ENCODE measurements around the gene DNAH17. TPM values are rescaled to one million over a fixed set of nuclear protein-coding genes. Genes with fewer than 3 reads are reported as not detected.

The DNAH17 gene
- total RNA-seq, 1 experiment from 2014 or later, result 0.69 TPM

GRCh38 chr17:78444392-78444791, 132.8 kb downstream of the DNAH17 start:
- Histone ChIP-seq H2AFZ (ENCODE audit: low read depth, low read length, poor library complexity, severe bottlenecking) (no peak overlapping the region), H3K4me1 (ENCODE audit: control insufficient read depth in 1 of 2, insufficient read depth in 2 of 2, low read length in 2 of 2) (peaks cover 0 to 8% of the 10 kb centered on the region in 2 experiments; a peak in 2 of 4 replicates), H3K27me3 (ENCODE audit: insufficient read depth, low read length) (no peaks in the 10 kb centered on the region), H3K9ac (ENCODE audit: low read length) (no peak overlapping the region), H4K20me1 (ENCODE audit: insufficient read depth) (no peaks in the 10 kb centered on the region), H3K4me2 (ENCODE audit: low read length) (no peak overlapping the region), H3K79me2 (ENCODE audit: insufficient read depth, low read length) (no peaks in the 10 kb centered on the region), H3K9me3 (ENCODE audit: control insufficient read depth in 1 of 2, insufficient read depth in 1 of 2, low read depth in 1 of 2, low read length in 2 of 2) (peaks cover 0 to 5% of the 10 kb centered on the region in 2 experiments; a peak in 2 of 4 replicates), H3K36me3 (ENCODE audit: control insufficient read depth in 1 of 2, insufficient read depth in 2 of 2, low read length in 2 of 2) (no peaks in the 10 kb centered on the region), H3K9me2 (ENCODE audit: insufficient read depth) (no peaks in the 10 kb centered on the region), H3K4me3 (replicated peaks in 1 of 2; ENCODE audit: low read depth in 1 of 2, low read length in 2 of 2) (no peak overlapping the region), H3K27ac (ENCODE audit: low read depth, low read length) (no peak overlapping the region)
- ChIA-PET POLR2A (no interaction called here), CTCF (interaction anchor here (1.4 to 2.3 kb wide), 2 partner anchors 8 to 22 kb away, joined by 7 to 8 read pairs; no protein-coding TSS in a partner anchor), RAD21 (ENCODE audit: low non-redundant PET in 1 of 2, low total read pairs in 2 of 2, uncharacterized antibody in 2 of 2, unreplicated experiment in 2 of 2) (no interaction called here)
- ATAC-seq (no peak), DNase-seq (ENCODE audit: low read depth, low spot score) (no peak)
- intact Hi-C loops (cut with micrococcal nuclease), result loop anchor here (2.0 kb wide), 1 partner anchor 264 kb away; no protein-coding TSS in a partner anchor
- TF ChIP-seq ZNF274 (IDR thresholded peaks at IDR 0.05; ENCODE audit: low read depth, low read length), result no peak
- TF ChIP-seq YY1 (IDR thresholded peaks at IDR 0.05; ENCODE audit: extremely low read depth, insufficient replicate concordance, low read depth, low read length), result no peak
- TF ChIP-seq ZFX (IDR thresholded peaks at IDR 0.05), result no peak
- TF ChIP-seq, protein P1, sequence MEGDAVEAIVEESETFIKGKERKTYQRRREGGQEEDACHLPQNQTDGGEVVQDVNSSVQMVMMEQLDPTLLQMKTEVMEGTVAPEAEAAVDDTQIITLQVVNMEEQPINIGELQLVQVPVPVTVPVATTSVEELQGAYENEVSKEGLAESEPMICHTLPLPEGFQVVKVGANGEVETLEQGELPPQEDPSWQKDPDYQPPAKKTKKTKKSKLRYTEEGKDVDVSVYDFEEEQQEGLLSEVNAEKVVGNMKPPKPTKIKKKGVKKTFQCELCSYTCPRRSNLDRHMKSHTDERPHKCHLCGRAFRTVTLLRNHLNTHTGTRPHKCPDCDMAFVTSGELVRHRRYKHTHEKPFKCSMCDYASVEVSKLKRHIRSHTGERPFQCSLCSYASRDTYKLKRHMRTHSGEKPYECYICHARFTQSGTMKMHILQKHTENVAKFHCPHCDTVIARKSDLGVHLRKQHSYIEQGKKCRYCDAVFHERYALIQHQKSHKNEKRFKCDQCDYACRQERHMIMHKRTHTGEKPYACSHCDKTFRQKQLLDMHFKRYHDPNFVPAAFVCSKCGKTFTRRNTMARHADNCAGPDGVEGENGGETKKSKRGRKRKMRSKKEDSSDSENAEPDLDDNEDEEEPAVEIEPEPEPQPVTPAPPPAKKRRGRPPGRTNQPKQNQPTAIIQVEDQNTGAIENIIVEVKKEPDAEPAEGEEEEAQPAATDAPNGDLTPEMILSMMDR (IDR thresholded peaks at IDR 0.05 in 2 of 3, conservative IDR thresholded peaks at IDR 0.05 in 1 of 3; ENCODE audit: borderline replicate concordance in 1 of 3, insufficient read depth in 1 of 3, low read depth in 2 of 3, low read length in 2 of 3), result no peak
- no peak for TF ChIP-seq FOSL1 (IDR thresholded peaks at IDR 0.05; ENCODE audit: low read depth)
- no peak for TF ChIP-seq EZH2phosphoT487 (IDR thresholded peaks at IDR 0.05; ENCODE audit: borderline replicate concordance)
- TF ChIP-seq ZBTB33 (IDR thresholded peaks at IDR 0.05; ENCODE audit: extremely low read depth, insufficient replicate concordance, low read length), result no peak
- no TSS peak for BruUV-seq (replicated peaks)

Data from HCT116 (cell line).